Measurements from ENCODE around the gene TAS2R39. TPM values are rescaled to one million over a fixed set of nuclear protein-coding genes. Genes with fewer than 3 reads are reported as not detected.

TAS2R39 gene
- polyA plus RNA-seq, 4 donors = not detected

GRCh38 chr7:143214789-143215679 is 31.8 kb downstream of the TAS2R39 start:
- DNase-seq (ENCODE audit: low read depth in 4 of 4, low spot score in 2 of 4) = peak; percentile 37 to 76 (median 64)

GRCh38 chr7:143216151-143216550 is 32.9 kb downstream of the TAS2R39 start:
- no peak for DNase-seq (ENCODE audit: low read depth in 4 of 4, low spot score in 2 of 4)

GRCh38 chr7:143216686-143217085 is 33.5 kb downstream of the TAS2R39 start:
- no peak for DNase-seq (ENCODE audit: low read depth in 4 of 4, low spot score in 2 of 4)

GRCh38 chr7:143217806-143218205 is 34.6 kb downstream of the TAS2R39 start:
- no peak for DNase-seq (ENCODE audit: low read depth in 4 of 4, low spot score in 2 of 4)

- no peak for DNase-seq (ENCODE audit: low read depth in 4 of 4, low spot score in 2 of 4)
Measured at GRCh38 chr7:143221286-143221685, 38.1 kb downstream of the TAS2R39 start.

- no peak for DNase-seq (ENCODE audit: low read depth in 4 of 4, low spot score in 2 of 4)
Measured at GRCh38 chr7:143221737-143222136, 38.5 kb downstream of the TAS2R39 start, which contains the start of gene TAS2R40. Gene TAS2R40 (plus strand): TSS chr7:143222037. CDS start chr7:143222079, 42 bp downstream.

GRCh38 chr7:143222782-143223181 is 39.6 kb downstream of the TAS2R39 start:
- DNase-seq (ENCODE audit: low read depth in 4 of 4, low spot score in 2 of 4) = no peak

- no peak for DNase-seq (ENCODE audit: low read depth in 4 of 4, low spot score in 2 of 4)
Measured at GRCh38 chr7:143223784-143224183, 40.6 kb downstream of the TAS2R39 start.

- DNase-seq (ENCODE audit: low read depth in 4 of 4, low spot score in 2 of 4) = no peak
Measured at GRCh38 chr7:143225047-143225446, 41.8 kb downstream of the TAS2R39 start.

GRCh38 chr7:143227806-143228205 is 44.6 kb downstream of the TAS2R39 start:
- no peak for DNase-seq (ENCODE audit: low read depth in 4 of 4, low spot score in 2 of 4)

- DNase-seq (ENCODE audit: low read depth in 4 of 4, low spot score in 2 of 4) = no peak
Measured at GRCh38 chr7:143229054-143229790, 46.0 kb downstream of the TAS2R39 start.

- no peak for DNase-seq (ENCODE audit: low read depth in 4 of 4, low spot score in 2 of 4)
Measured at GRCh38 chr7:143230602-143231457, 47.6 kb downstream of the TAS2R39 start.

Other genes starting within 250 kb of the TAS2R39 start
- gene TRPV5, start 249.7 kb upstream of the TAS2R39 start, polyA plus RNA-seq (ENCODE audit: insufficient read length in 4 of 4) = 1 to 10 TPM in 2 of 4 donors, under 1 TPM in 2; 0.56 to 2.7 (median 1.3) TPM
- 1 to 10 TPM in 2 of 4 donors, under 1 TPM in 2; 0.24 to 1.3 (median 0.72) TPM for gene LLCFC1, start 243.9 kb upstream of the TAS2R39 start, polyA plus RNA-seq (ENCODE audit: insufficient read length in 4 of 4)
- 1 to 10 TPM; 1.6 to 3.8 (median 2.7) TPM for gene KEL, start 221.1 kb upstream of the TAS2R39 start, polyA plus RNA-seq (ENCODE audit: insufficient read length in 4 of 4)
- gene OR9A2, start 156.3 kb upstream of the TAS2R39 start, polyA plus RNA-seq (ENCODE audit: insufficient read length in 4 of 4) = not detected
- gene OR6V1, start 131.1 kb upstream of the TAS2R39 start, polyA plus RNA-seq (ENCODE audit: insufficient read length in 4 of 4) = not detected
- gene PIP, start 51.3 kb upstream of the TAS2R39 start, polyA plus RNA-seq (ENCODE audit: insufficient read length in 4 of 4) = not detected
- not detected for gene TAS2R40, start 38.6 kb downstream of the TAS2R39 start, polyA plus RNA-seq (ENCODE audit: insufficient read length in 4 of 4)
- gene GSTK1, start 80.0 kb downstream of the TAS2R39 start, polyA plus RNA-seq (ENCODE audit: insufficient read length in 4 of 4) = 100 to 1,000 TPM; 194 to 231 (median 210) TPM
- 10 to 100 TPM; 53.2 to 74.8 (median 63.0) TPM for gene TMEM139, start 101.5 kb downstream of the TAS2R39 start, polyA plus RNA-seq (ENCODE audit: insufficient read length in 4 of 4)
- 10 to 100 TPM; 42.5 to 61.9 (median 53.3) TPM for gene CASP2, start 104.9 kb downstream of the TAS2R39 start, polyA plus RNA-seq (ENCODE audit: insufficient read length in 4 of 4)
- under 1 TPM; 0.05 to 0.17 (median 0.14) TPM for gene CLCN1, start 132.7 kb downstream of the TAS2R39 start, polyA plus RNA-seq (ENCODE audit: insufficient read length in 4 of 4)
- 1 to 10 TPM; 2.2 to 2.7 (median 2.4) TPM for gene FAM131B, start 179.3 kb downstream of the TAS2R39 start, polyA plus RNA-seq (ENCODE audit: insufficient read length in 4 of 4)
- gene ZYX, start 197.9 kb downstream of the TAS2R39 start, polyA plus RNA-seq (ENCODE audit: insufficient read length in 4 of 4) = 100 to 1,000 TPM in 2 of 4 donors, 10 to 100 TPM in 2; 61.8 to 112 (median 96.6) TPM
- gene EPHA1, start 225.4 kb downstream of the TAS2R39 start, polyA plus RNA-seq (ENCODE audit: insufficient read length in 4 of 4) = 10 to 100 TPM; 16.3 to 20.4 (median 18.9) TPM

Measured in left renal cortex interstitium (tissue), 4 donors.